Measurements from ENCODE around the gene FIBP. TPM values are rescaled to one million over a fixed set of nuclear protein-coding genes. Genes with fewer than 3 reads are reported as not detected.

FIBP gene
- total RNA-seq, 2 experiments from 2014 or later: 78.8 to 79.9 TPM

DNA sequence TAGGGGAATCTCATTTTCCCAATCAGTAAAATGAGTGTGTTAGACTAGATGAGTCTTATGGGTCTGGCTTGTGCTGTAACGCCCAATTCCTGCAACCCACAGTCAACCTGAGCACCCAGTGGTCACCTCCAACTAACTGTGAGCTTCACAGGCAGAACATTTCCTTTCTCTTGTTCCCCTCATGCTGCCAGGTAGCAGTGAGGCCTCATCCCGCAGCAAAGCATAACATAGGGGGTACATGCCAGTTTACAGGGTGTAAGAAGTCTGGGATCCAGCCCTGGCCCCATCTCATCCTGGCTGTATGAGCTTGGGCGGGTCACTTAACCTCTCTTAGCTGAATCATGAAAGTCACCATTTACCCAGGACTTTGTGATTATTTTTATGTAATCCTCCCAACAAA, 19.4 kb downstream of the FIBP start:
- H3K36me3 Mint-ChIP-seq (ENCODE audit: low read depth): peaks cover 14% of the 10 kb centered on the region
- CTCF ChIA-PET: interaction anchor here (1.4 to 7.1 kb wide), 4 partner anchors 9 to 157 kb away, joined by 4 to 153 read pairs (median 34); partner anchors contain the start of genes CCDC85B, CFL1, FIBP and KAT5
- intact Hi-C loops (cut with micrococcal nuclease): no loop called here

GRCh38 chr11:65868076-65868667, 20.1 kb downstream of the FIBP start:
- H3K4me3 Mint-ChIP-seq: no peak overlapping the region
- H3K36me3 Mint-ChIP-seq (ENCODE audit: low read depth): peaks cover 20% of the 10 kb centered on the region
- no peak for TF ChIP-seq CTCF (IDR thresholded peaks at IDR 0.05)
- no peaks in the 10 kb centered on the region for H3K27me3 Mint-ChIP-seq
- intact Hi-C loops (cut with micrococcal nuclease): no loop called here
- DNase-seq (peak; percentile 51), ATAC-seq (peak; percentile 59)
- no peak overlapping the region for H3K27ac Mint-ChIP-seq
- no peaks in the 10 kb centered on the region for H3K9me3 Mint-ChIP-seq
- ChIA-PET CTCF (interaction anchor here (1.4 to 7.1 kb wide), 4 partner anchors 8 to 157 kb away, joined by 4 to 153 read pairs (median 34); partner anchors contain the start of genes CCDC85B, CFL1, FIBP and KAT5), POLR2A (interaction anchor here (10.6 to 29.8 kb wide), 2 partner anchors 11 to 21 kb away, joined by 182 to 560 read pairs; partner anchors contain the start of genes CCDC85B, CFL1, CTSW and FIBP)
- H3K4me1 Mint-ChIP-seq (ENCODE audit: low read depth): peaks cover 25% of the 10 kb centered on the region

More for the DNA sequence above, 19.4 kb downstream of the FIBP start:
- POLR2A ChIA-PET: interaction anchor here (10.6 to 29.8 kb wide), 2 partner anchors 12 to 21 kb away, joined by 182 to 560 read pairs; partner anchors contain the start of genes CCDC85B, CFL1, CTSW and FIBP
- no peaks in the 10 kb centered on the region for H3K27me3 Mint-ChIP-seq
- H3K4me3 Mint-ChIP-seq: no peak overlapping the region
- H3K4me1 Mint-ChIP-seq (ENCODE audit: low read depth): peaks cover 29% of the 10 kb centered on the region
- H3K9me3 Mint-ChIP-seq: no peaks in the 10 kb centered on the region
- DNase-seq: no peak
- H3K27ac Mint-ChIP-seq: no peak overlapping the region
- no peak for TF ChIP-seq CTCF (IDR thresholded peaks at IDR 0.05)
- no peak for ATAC-seq

DNA sequence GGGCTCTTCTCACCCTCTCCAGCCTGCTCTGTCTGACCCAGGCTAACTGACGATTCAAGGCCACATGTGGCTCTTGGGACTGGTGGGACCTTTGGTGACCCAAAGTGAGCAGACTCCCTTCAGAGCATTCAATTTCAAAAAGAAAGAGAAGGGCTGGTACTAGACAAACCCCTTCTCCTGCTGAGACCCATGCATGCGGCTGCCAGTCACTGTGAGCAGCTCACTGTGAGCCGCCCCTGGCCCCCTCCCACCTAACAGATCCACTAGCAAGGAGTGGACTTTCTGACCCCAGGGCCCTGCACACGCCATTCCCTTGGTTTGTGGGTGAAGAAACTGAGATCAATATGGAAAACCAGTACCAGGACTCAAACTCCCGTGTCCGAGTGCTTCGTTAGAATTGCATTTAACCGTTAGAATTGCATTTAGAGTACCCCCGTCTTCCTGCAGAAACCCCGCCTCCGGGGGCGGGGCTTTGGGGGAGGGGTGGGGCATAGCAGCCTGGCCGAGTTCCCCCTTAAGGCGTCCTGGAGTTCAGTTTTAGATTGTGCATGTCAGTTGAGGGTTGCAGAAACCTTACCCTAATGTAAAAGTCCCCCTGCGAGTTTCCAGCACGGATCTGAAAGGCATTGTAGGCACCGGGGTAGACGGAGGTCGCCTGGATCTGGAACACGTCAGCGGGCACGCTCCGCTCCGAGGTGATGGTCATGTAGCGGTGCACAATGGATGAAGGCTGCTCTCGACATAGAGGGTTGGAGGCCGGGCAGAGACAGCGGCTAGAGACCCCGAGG, 20.8 kb downstream of the FIBP start:
- DNase-seq: peak; percentile 58
- TF ChIP-seq CTCF (IDR thresholded peaks at IDR 0.05): no peak
- Mint-ChIP-seq H3K9me3 (no peaks in the 10 kb centered on the region), H3K4me3 (no peak overlapping the region), H3K27ac (no peak overlapping the region), H3K4me1 (ENCODE audit: low read depth) (peaks cover 26% of the 10 kb centered on the region), H3K36me3 (ENCODE audit: low read depth) (peaks cover 26% of the 10 kb centered on the region), H3K27me3 (no peaks in the 10 kb centered on the region)
- intact Hi-C loops (cut with micrococcal nuclease): no loop called here
- no peak for ATAC-seq
- ChIA-PET POLR2A (interaction anchor here (10.6 to 29.8 kb wide), 2 partner anchors 10 to 22 kb away, joined by 182 to 560 read pairs; partner anchors contain the start of genes CCDC85B, CFL1, CTSW and FIBP), CTCF (interaction anchor here (0.5 to 12.3 kb wide), 3 partner anchors 20 to 159 kb away, joined by 3 to 283 read pairs (median 153); partner anchors contain the start of genes CCDC85B and FIBP)

DNA sequence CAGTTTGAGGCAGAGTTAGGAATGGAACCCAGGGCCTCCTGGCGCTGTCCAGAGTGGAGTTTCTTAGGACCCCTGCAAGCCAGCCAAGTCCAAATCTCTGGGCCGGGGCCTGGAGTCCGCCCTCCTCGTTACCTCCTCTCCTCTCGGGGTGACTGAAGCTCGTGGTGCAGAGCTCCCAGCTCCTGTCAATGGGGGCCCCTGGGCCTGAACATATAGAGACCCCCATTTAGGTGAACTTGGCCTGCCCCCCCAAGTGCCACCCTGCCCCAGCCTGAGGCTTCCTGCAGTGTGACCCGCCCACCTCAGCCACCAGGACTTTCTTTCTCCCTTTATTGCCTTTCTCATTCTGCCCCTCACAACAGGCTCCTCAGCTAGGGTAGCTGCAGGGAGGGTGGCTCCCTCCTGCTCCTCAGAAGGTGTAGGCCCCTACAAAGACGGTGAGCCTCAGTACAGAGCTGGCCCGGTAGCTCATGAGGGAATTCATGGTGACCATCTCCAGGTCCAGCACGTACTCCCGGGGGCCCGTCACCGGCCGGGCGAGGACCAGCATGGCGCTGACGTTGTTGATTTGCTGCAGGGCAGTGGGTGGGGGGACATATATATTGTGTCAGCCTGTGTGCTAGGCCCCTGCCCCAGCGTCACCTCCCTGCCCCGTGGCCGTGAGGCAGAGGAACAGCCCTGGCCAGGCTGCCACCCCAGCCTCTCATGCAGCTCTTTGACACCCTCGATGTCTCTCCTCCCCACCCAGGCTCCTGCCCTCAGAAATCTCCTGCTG, 21.6 kb downstream of the FIBP start:
- Mint-ChIP-seq H3K4me3 (no peak overlapping the region), H3K9me3 (no peaks in the 10 kb centered on the region), H3K27ac (no peak overlapping the region), H3K36me3 (ENCODE audit: low read depth) (peaks cover 33% of the 10 kb centered on the region), H3K27me3 (no peaks in the 10 kb centered on the region), H3K4me1 (ENCODE audit: low read depth) (peaks cover 32% of the 10 kb centered on the region)
- no peak for TF ChIP-seq CTCF (IDR thresholded peaks at IDR 0.05)
- ATAC-seq (no peak), DNase-seq (no peak)
- intact Hi-C loops (cut with micrococcal nuclease): no loop called here
- POLR2A ChIA-PET: interaction anchor here (0.9 to 29.8 kb wide), 3 partner anchors 9 to 147 kb away, joined by 3 to 560 read pairs (median 182); partner anchors contain the start of genes CCDC85B, CFL1, CTSW and FIBP
- CTCF ChIA-PET: interaction anchor here (0.5 to 12.3 kb wide), 2 partner anchors 21 to 160 kb away, joined by 3 to 283 read pairs; partner anchors contain the start of genes CCDC85B and FIBP
